ENCODE data around the gene CCDC134. TPM values are rescaled to one million over a fixed set of nuclear protein-coding genes. Genes with fewer than 3 reads are reported as not detected.

Gene CCDC134
- total and polyA plus RNA-seq, 9 of the 15 experiments (the other 6 are each of a cell fraction or from before 2014, with no cell fraction given): 0.56 to 11.9 (median 5.3) TPM

GRCh38 chr22:41862530-41863266 is 62.2 kb downstream of the CCDC134 start (continued):
- TF ChIP-seq FOSL1 (tag; conservative IDR thresholded peaks at IDR 0.05) (no peak), PKNOX1 (IDR thresholded peaks at IDR 0.05) (no peak)

DNA sequence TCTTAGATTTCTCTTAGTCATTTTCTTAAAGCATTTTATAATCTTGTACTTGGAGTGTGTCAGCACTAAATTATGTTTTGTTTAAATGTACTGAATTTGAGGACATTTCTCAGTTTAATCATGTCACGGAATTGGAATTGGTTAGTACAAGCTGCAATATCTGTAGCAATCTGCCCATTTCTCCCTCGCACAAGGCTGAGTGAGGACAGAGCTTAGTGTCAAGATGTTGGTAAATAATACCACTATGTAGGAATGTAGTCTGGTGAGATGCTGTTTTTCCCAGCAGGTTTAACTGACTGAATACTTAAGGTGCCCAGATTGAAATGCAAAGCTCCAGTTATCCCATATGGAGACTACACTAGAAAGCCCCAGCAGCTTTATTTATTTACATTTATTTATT is 63.0 kb downstream of the CCDC134 start:
- ATAC-seq (no peak), DNase-seq (ENCODE audit: extremely low read depth in 1 of 4, low spot score in 3 of 4) (no peak), FAIRE-seq (no peak)
- POLR2A ChIA-PET: no interaction called here
- Histone ChIP-seq H3K9ac (ENCODE audit: insufficient read depth in 1 of 2, low read depth in 2 of 2, low read length in 2 of 2) (no peak overlapping the region), H3K9me3 (replicated peaks; ENCODE audit: control insufficient read depth, insufficient read depth, low read depth, low read length) (no peaks in the 10 kb centered on the region), H3K4me1 (replicated peaks in 1 of 2; ENCODE audit: control insufficient read depth in 2 of 2, insufficient read depth in 2 of 2, low read length in 2 of 2) (peaks cover 0 to 8% of the 10 kb centered on the region in 2 experiments; a peak in 3 of 5 replicates), H4K20me1 (replicated peaks; ENCODE audit: control insufficient read depth, insufficient read depth, low read length) (peaks cover 38% of the 10 kb centered on the region), H3K79me2 (ENCODE audit: control insufficient read depth, insufficient read depth, low read length) (peaks cover 77% of the 10 kb centered on the region), H2AFZ (ENCODE audit: low read depth, low read length) (no peak overlapping the region), H3K36me3 (ENCODE audit: control insufficient read depth, insufficient read depth, low read length) (peaks cover 44% of the 10 kb centered on the region), H3K27me3 (ENCODE audit: control insufficient read depth in 2 of 2, insufficient read depth in 2 of 2, low read length in 2 of 2) (no peaks in the 10 kb centered on the region), H3K4me3 (no peak overlapping the region), H3K9me1 (ENCODE audit: control insufficient read depth, insufficient read depth, low read length) (no peaks in the 10 kb centered on the region), H3K4me2 (ENCODE audit: insufficient read depth, low read length) (no peak overlapping the region), H3K27ac (ENCODE audit: extremely low read depth, low read depth, low read length) (no peak overlapping the region)
- intact Hi-C loops (cut with micrococcal nuclease) (no loop called here), in situ Hi-C loops (cut with MboI) (no loop called here)
- CTCF ChIA-PET (ENCODE audit: low intra/inter-chr PET ratio): no interaction called here
- 81% methylated on average over 2 of the region's 2 CpGs for WGBS (ENCODE audit: insufficient coverage, low coverage, missing lambda C conversion rate)
- TF ChIP-seq, protein P1, sequence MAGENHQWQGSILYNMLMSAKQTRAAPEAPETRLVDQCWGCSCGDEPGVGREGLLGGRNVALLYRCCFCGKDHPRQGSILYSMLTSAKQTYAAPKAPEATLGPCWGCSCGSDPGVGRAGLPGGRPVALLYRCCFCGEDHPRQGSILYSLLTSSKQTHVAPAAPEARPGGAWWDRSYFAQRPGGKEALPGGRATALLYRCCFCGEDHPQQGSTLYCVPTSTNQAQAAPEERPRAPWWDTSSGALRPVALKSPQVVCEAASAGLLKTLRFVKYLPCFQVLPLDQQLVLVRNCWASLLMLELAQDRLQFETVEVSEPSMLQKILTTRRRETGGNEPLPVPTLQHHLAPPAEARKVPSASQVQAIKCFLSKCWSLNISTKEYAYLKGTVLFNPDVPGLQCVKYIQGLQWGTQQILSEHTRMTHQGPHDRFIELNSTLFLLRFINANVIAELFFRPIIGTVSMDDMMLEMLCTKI (IDR thresholded peaks at IDR 0.05; ENCODE audit: partially characterized antibody): no peak
- TF ChIP-seq SMARCA5 (IDR thresholded peaks at IDR 0.05) (no peak), HMG20A (CRISPR knock-in tag; conservative IDR thresholded peaks at IDR 0.05) (no peak), MAFK (IDR thresholded peaks at IDR 0.05; ENCODE audit: low read length) (no peak), ZNF124 (CRISPR knock-in tag; IDR thresholded peaks at IDR 0.05) (no peak), TBL1XR1 (IDR thresholded peaks at IDR 0.05; ENCODE audit: low read length in 2 of 2) (no peak), NR3C1 (CRISPR knock-in tag; IDR thresholded peaks at IDR 0.05) (no peak), ILF3 (IDR thresholded peaks at IDR 0.05; ENCODE audit: borderline replicate concordance) (no peak), NR4A1 (CRISPR knock-in tag; IDR thresholded peaks at IDR 0.05) (no peak), NR4A1 (tag; IDR thresholded peaks at IDR 0.05) (no peak)
- TF ChIP-seq, protein P2, sequence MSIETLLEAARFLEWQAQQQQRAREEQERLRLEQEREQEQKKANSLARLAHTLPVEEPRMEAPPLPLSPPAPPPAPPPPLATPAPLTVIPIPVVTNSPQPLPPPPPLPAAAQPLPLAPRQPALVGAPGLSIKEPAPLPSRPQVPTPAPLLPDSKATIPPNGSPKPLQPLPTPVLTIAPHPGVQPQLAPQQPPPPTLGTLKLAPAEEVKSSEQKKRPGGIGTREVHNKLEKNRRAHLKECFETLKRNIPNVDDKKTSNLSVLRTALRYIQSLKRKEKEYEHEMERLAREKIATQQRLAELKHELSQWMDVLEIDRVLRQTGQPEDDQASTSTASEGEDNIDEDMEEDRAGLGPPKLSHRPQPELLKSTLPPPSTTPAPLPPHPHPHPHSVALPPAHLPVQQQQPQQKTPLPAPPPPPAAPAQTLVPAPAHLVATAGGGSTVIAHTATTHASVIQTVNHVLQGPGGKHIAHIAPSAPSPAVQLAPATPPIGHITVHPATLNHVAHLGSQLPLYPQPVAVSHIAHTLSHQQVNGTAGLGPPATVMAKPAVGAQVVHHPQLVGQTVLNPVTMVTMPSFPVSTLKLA (conservative IDR thresholded peaks at IDR 0.05): no peak
- TF ChIP-seq, protein P3, sequence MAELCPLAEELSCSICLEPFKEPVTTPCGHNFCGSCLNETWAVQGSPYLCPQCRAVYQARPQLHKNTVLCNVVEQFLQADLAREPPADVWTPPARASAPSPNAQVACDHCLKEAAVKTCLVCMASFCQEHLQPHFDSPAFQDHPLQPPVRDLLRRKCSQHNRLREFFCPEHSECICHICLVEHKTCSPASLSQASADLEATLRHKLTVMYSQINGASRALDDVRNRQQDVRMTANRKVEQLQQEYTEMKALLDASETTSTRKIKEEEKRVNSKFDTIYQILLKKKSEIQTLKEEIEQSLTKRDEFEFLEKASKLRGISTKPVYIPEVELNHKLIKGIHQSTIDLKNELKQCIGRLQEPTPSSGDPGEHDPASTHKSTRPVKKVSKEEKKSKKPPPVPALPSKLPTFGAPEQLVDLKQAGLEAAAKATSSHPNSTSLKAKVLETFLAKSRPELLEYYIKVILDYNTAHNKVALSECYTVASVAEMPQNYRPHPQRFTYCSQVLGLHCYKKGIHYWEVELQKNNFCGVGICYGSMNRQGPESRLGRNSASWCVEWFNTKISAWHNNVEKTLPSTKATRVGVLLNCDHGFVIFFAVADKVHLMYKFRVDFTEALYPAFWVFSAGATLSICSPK (IDR thresholded peaks at IDR 0.05; ENCODE audit: borderline replicate concordance): no peak
- BruUV-seq (replicated peaks): no TSS peak

All from K562 (cell line).